GM12891 (cell line): Measurements from ENCODE around the gene ADAM17.

Source experiments
- POLR2A ChIP-seq: IDR thresholded peaks from 2 replicates; pipeline ENCODE4 v1.6.1; 2011; ENCODE audit warnings: low read depth, low read length, control low read depth
- POLR2AphosphoS5 ChIP-seq: IDR thresholded peaks from 2 replicates; pipeline ENCODE4 v1.6.1; 2011; ENCODE audit warnings: low read depth, low read length, control low read depth
- POU2F2 ChIP-seq: IDR thresholded peaks from 2 replicates; pipeline ENCODE4 v1.6.1; 2011; ENCODE audit warnings: low read depth, mild to moderate bottlenecking, control low read depth, low read length, moderate library complexity
- SPI1 ChIP-seq: IDR thresholded peaks from 2 replicates; pipeline ENCODE4 v1.6.1; 2011; ENCODE audit warnings: low read depth, low read length, control low read depth
- TAF1 ChIP-seq: IDR thresholded peaks from 2 replicates; pipeline ENCODE4 v1.6.1; 2011; ENCODE audit warnings: low read depth, low read length, control low read depth

GRCh38 chr2:9595746-9596145, 40.1 kb upstream of the ADAM17 start:
- TF ChIP-seq POLR2A: no peak
- no peak for TF ChIP-seq TAF1
- TF ChIP-seq POLR2AphosphoS5: no peak
- TF ChIP-seq POU2F2: no peak
- no peak for TF ChIP-seq SPI1
